Activated CD8-positive, alpha-beta T cell treated with anti-CD3 and anti-CD28 coated beads for 36 hours (primary cell): ENCODE measurements around the gene BAZ1B. TPM values are rescaled to one million over a fixed set of nuclear protein-coding genes. Genes with fewer than 3 reads are reported as not detected.
A peak's percentile ranks its signal among the peaks of the same experiment; 100 is the strongest.

Experiments
- ATAC-seq: fragments of 200-7000 bp; cut with Tn5 transposase; one replicate; pipeline ENCODE4 v1.10.0; 2021; ENCODE audit warnings: mild to moderate bottlenecking, moderate library complexity
- CTCF ChIA-PET: fragments of 350-600 bp; sonication (Branson Sonifier 250); formaldehyde crosslinking; loops from one replicate; lab custom pipeline; 2021; ENCODE audit warnings: antibody characterized with exemption; lab: Charles Lee
- POLR2A ChIA-PET: fragments of 350-600 bp; sonication (Branson Sonifier 250); formaldehyde crosslinking; loops from one replicate; lab custom pipeline; 2021; ENCODE audit warnings: antibody characterized with exemption; lab: Charles Lee
- DNase-seq: peaks from one replicate; pipeline ENCODE4 v3.0.0-alpha.2; 2020
- H3K27ac Mint-ChIP-seq: one replicate; pipeline ENCODE4 v1.8.0; 2021; ENCODE audit warnings: mild to moderate bottlenecking, mixed read lengths
- H3K27me3 Mint-ChIP-seq: one replicate; pipeline ENCODE4 v1.8.0; 2021; ENCODE audit warnings: mixed read lengths
- H3K36me3 Mint-ChIP-seq: one replicate; pipeline ENCODE4 v1.8.0; 2021; ENCODE audit warnings: low read depth, mixed read lengths
- H3K4me1 Mint-ChIP-seq: one replicate; pipeline ENCODE4 v1.8.0; 2021; ENCODE audit warnings: low read depth, mixed read lengths
- H3K4me3 Mint-ChIP-seq: one replicate; pipeline ENCODE4 v1.8.0; 2021; ENCODE audit warnings: mild to moderate bottlenecking, moderate library complexity, mixed read lengths
- H3K9me3 Mint-ChIP-seq: one replicate; pipeline ENCODE4 v1.8.0; 2021; ENCODE audit warnings: mixed read lengths
- intact Hi-C: fragments of 100-400 bp; cut with micrococcal nuclease; formaldehyde crosslinking; loops from one replicate; pipeline ENCODE4 v1.10.0; 2022
- total RNA-seq, 2 experiments: library from RNA; stranded (reverse); gene quantifications; one replicate each; pipeline ENCODE4 v1.2.3, GENCODE V29; 2021
- TF ChIP-seq, protein P1 (sequence below): fragments of 200-600 bp; IDR thresholded peaks from one replicate; pipeline ENCODE4 v1.8.0; 2022; ENCODE audit warnings: antibody characterized with exemption, mild to moderate bottlenecking

BAZ1B gene
- total RNA-seq, 2 experiments from 2014 or later, result 82.4 to 82.6 TPM

DNA sequence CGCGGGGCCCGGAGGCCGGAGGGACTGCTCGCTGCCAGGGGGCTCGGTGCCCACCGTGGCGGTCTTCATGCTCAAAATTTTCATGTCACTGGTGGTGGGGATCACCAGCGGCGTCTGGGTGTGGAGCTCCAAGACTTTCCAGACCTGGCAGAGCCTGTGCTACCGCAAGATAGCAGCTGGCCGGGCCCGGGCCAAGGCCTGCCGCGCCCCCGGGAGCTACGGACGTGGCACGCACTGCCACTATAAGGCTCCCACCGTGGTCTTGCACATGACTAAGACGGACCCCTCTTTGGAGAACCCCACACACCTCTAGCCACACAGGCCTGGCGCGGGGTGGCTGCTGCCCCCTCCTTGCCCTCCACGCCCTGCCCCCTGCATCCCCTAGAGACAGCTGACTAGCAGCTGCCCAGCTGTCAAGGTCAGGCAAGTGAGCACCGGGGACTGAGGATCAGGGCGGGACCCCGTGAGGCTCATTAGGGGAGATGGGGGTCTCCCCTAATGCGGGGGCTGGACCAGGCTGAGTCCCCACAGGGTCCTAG is 86.6 kb downstream of the BAZ1B start:
- intact Hi-C loops, result no loop called here
- TF ChIP-seq, protein P1, sequence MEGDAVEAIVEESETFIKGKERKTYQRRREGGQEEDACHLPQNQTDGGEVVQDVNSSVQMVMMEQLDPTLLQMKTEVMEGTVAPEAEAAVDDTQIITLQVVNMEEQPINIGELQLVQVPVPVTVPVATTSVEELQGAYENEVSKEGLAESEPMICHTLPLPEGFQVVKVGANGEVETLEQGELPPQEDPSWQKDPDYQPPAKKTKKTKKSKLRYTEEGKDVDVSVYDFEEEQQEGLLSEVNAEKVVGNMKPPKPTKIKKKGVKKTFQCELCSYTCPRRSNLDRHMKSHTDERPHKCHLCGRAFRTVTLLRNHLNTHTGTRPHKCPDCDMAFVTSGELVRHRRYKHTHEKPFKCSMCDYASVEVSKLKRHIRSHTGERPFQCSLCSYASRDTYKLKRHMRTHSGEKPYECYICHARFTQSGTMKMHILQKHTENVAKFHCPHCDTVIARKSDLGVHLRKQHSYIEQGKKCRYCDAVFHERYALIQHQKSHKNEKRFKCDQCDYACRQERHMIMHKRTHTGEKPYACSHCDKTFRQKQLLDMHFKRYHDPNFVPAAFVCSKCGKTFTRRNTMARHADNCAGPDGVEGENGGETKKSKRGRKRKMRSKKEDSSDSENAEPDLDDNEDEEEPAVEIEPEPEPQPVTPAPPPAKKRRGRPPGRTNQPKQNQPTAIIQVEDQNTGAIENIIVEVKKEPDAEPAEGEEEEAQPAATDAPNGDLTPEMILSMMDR, result no peak
- CTCF ChIA-PET, result interaction anchor here (1.0 to 1.2 kb wide), 2 partner anchors 16 to 112 kb away, joined by 3 to 5 read pairs; no protein-coding TSS in a partner anchor
- H3K27me3 Mint-ChIP-seq, result peaks cover 3% of the 10 kb centered on the region
- peaks cover 5% of the 10 kb centered on the region for H3K36me3 Mint-ChIP-seq
- H3K27ac Mint-ChIP-seq, result no peak overlapping the region
- POLR2A ChIA-PET, result no interaction called here
- ATAC-seq (no peak), DNase-seq (no peak)
- no peak overlapping the region for H3K4me3 Mint-ChIP-seq
- no peaks in the 10 kb centered on the region for H3K4me1 Mint-ChIP-seq
- H3K9me3 Mint-ChIP-seq, result peaks cover 3% of the 10 kb centered on the region

DNA sequence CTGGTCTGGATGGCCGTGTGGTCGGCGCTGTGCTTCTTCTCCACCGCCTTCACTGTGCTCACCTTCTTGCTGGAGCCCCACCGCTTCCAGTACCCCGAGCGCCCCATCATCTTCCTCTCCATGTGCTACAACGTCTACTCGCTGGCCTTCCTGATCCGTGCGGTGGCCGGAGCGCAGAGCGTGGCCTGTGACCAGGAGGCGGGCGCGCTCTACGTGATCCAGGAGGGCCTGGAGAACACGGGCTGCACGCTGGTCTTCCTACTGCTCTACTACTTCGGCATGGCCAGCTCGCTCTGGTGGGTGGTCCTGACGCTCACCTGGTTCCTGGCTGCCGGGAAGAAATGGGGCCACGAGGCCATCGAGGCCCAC is 87.4 kb downstream of the BAZ1B start:
- CTCF ChIA-PET, result interaction anchor here (1.0 to 1.2 kb wide), 2 partner anchors 17 to 111 kb away, joined by 3 to 5 read pairs; no protein-coding TSS in a partner anchor
- H3K27ac Mint-ChIP-seq, result no peak overlapping the region
- intact Hi-C loops, result no loop called here
- ATAC-seq (no peak), DNase-seq (no peak)
- peak overlapping the region; percentile 44 for H3K4me3 Mint-ChIP-seq
- H3K4me1 Mint-ChIP-seq, result no peaks in the 10 kb centered on the region
- peaks cover 3% of the 10 kb centered on the region for H3K9me3 Mint-ChIP-seq
- peaks cover 2% of the 10 kb centered on the region for H3K36me3 Mint-ChIP-seq
- TF ChIP-seq, protein P1, result no peak
- H3K27me3 Mint-ChIP-seq, result peaks cover 3% of the 10 kb centered on the region
- POLR2A ChIA-PET, result no interaction called here

DNA sequence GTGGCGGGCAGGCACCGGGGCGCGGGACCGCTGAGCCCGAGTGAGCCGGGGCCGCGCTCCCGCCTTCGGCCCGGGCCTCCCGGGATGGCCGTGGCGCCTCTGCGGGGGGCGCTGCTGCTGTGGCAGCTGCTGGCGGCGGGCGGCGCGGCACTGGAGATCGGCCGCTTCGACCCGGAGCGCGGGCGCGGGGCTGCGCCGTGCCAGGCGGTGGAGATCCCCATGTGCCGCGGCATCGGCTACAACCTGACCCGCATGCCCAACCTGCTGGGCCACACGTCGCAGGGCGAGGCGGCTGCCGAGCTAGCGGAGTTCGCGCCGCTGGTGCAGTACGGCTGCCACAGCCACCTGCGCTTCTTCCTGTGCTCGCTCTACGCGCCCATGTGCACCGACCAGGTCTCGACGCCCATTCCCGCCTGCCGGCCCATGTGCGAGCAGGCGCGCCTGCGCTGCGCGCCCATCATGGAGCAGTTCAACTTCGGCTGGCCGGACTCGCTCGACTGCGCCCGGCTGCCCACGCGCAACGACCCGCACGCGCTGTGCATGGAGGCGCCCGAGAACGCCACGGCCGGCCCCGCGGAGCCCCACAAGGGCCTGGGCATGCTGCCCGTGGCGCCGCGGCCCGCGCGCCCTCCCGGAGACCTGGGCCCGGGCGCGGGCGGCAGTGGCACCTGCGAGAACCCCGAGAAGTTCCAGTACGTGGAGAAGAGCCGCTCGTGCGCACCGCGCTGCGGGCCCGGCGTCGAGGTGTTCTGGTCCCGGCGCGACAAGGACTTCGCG is 88.0 kb downstream of the BAZ1B start:
- ChIA-PET POLR2A (no interaction called here), CTCF (interaction anchor here (2.5 kb wide), 1 partner anchor 18 kb away, joined by 8 read pairs; no protein-coding TSS in a partner anchor)
- H3K4me1 Mint-ChIP-seq, result no peaks in the 10 kb centered on the region
- H3K36me3 Mint-ChIP-seq, result peaks cover 2% of the 10 kb centered on the region
- DNase-seq (peak; percentile 44), ATAC-seq (peak; percentile 28)
- peaks cover 3% of the 10 kb centered on the region for H3K27me3 Mint-ChIP-seq
- intact Hi-C loops, result no loop called here
- TF ChIP-seq, protein P1, result no peak
- H3K9me3 Mint-ChIP-seq, result peaks cover 3% of the 10 kb centered on the region
- peak overlapping the region; percentile 27 for H3K4me3 Mint-ChIP-seq
- H3K27ac Mint-ChIP-seq, result no peak overlapping the region

DNA sequence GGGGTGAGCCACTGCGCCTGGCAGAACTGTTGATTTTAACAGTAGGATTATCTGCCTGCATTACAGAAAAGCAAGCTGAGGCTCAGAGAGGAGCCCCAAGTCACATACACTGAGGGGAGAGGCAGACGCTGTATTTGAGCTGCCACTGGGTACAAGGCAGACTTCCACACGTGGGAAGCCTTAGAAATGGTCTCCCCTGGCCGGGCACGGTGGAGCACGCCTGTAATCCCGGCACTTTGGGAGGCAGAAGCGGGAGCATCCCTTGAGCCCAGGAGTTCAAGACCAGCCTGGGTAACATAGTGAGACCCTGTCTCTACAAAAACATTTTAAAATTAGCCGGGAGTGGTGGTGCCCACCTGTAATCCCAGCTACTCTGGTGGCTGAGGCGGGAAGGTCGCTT is 89.4 kb downstream of the BAZ1B start:
- DNase-seq, result no peak
- Mint-ChIP-seq H3K36me3 (no peaks in the 10 kb centered on the region), H3K27me3 (peaks cover 3% of the 10 kb centered on the region), H3K9me3 (peaks cover 3% of the 10 kb centered on the region), H3K4me3 (peak overlapping the region; percentile 41), H3K27ac (no peak overlapping the region), H3K4me1 (no peaks in the 10 kb centered on the region)
- POLR2A ChIA-PET, result no interaction called here
- CTCF ChIA-PET, result interaction anchor here (0.7 to 2.5 kb wide), 4 partner anchors 19 to 606 kb away, joined by 3 to 8 read pairs (median 3); no protein-coding TSS in a partner anchor
- TF ChIP-seq, protein P1, result no peak
- no peak for ATAC-seq
- intact Hi-C loops, result no loop called here
